Midbrain (tissue), 1 donor: ENCODE data around the gene RPA1.
"Not testable (repeated sequence)": the region's sequence is repeated elsewhere in the genome, so short reads cannot be mapped to it uniquely, and the experiment has no call there.

Experiments
- DNase-seq: peaks from one replicate; lab custom pipeline; 2025; lab: John Stamatoyannopoulos, UW

RPA1 gene

GRCh38 chr17:1813088-1813487 lies 16.7 kb upstream of the RPA1 start:
- no peak for DNase-seq

DNA sequence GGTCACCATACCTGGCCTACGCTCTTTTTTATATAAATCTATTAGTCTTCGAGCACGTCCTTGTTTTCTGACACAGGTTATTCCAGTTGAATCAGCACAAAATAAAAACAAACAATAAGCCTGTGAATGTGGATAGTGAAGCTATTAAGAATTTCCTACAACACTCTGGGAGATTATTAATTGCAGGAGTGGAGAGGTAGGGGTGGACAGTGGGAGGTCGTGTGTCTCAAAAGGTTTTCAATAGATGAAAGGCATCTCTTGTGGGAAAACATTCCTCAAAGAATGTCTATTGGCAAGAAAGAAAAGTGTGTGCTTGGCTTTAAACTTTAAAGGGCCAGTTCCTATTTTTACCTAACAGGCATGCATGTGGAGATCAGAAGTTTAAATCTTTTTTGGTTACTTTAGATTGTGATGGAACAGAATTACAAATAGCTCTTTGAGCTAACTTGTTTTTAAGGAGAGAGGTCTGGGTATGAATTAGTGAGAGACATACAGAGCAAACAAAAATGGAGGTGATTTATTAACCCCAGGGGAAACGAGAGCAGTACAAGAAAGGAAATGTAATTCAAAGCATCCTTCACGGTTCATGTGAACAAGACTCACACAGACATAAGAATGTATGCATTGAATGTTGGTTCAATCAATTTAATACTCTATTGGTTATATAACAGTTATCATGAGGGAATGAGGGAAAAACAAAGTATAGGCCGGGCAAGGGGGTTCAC lies 9.1 kb upstream of the RPA1 start:
- no peak for DNase-seq

- DNase-seq: no peak
These were observed 601 bp upstream of the RPA1 start for GRCh38 chr17:1829216-1829591.

DNA sequence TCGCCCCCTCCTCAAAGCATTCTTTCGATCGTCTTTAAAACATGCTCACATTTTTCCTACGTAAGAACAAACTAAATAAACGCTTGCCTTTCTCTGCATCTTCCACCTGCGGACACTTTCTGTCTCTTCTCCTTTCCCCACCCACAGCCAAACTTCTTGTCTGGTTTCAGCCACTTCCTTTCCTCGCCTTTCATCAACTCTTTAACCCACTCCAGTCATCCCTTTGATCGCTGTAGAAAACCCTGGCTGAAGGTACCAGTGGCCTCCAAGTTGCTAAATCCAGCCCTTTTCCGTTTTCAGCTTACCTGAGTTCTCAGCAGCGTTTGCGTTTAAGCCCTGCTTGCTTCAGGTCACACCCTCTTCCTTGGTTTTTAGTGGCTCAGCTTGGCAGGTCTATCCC lies 483 bp downstream of the RPA1 start:
- DNase-seq: peak; percentile 15

DNA sequence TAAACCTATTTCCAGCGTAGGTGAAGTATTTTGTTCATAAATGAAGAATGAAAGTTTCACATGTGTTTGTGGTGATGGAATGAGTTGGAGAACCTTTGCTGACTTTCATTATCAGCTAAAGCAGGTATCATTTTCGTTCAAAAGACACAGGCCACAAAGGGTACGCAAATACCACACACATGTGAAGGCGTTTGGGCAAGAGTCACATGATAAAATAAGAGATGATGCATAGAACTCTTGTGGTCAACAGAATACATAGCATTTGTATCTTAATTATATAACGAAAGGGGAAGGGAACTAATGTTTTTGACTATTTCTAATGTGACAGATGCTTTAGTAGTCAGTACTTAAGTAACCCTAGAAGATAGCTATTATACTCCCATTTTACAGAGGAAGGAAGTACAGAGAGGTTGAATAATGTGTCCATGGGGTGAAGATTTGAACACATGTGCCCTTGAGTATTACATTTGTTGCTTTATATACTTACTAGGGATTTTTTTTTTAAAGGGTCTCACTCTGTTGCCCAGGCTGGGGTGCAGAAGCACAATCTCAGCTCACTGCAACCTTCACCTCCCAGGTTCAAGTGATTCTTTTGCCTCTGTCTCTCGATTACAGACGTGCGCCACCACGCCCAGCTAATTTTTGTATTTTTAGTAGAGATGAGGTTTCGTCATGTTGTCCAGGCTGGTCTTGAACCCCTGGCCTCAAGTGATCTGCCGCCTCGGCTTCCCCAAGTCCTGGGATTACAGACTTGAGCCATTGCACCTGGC lies 4.8 kb downstream of the RPA1 start:
- no peak for DNase-seq

GRCh38 chr17:1839516-1839915 lies 9.7 kb downstream of the RPA1 start:
- no peak for DNase-seq

DNA sequence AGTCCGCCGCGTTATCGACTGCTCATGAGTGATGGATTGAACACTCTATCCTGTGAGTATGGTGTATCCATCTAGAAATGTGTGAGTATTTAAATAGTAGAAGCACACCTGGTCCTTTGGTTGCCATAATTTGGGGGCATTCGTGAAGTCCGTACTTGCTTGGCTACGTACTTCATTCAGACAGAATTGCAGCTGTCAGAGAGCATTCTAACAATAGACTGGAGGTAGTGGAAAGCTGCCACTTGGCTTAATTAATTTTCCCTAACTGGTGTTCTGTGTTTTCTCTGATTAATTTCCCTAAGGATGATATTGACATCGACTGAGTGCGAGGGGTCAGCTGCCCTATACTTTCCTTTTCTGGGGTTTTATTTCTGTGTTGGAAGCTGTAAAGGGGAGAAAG lies 14.1 kb downstream of the RPA1 start:
- DNase-seq: no peak

- no peak for DNase-seq
These were observed 17.4 kb downstream of the RPA1 start for GRCh38 chr17:1847191-1847590.

GRCh38 chr17:1852327-1852726 lies 22.5 kb downstream of the RPA1 start:
- DNase-seq: no peak

DNA sequence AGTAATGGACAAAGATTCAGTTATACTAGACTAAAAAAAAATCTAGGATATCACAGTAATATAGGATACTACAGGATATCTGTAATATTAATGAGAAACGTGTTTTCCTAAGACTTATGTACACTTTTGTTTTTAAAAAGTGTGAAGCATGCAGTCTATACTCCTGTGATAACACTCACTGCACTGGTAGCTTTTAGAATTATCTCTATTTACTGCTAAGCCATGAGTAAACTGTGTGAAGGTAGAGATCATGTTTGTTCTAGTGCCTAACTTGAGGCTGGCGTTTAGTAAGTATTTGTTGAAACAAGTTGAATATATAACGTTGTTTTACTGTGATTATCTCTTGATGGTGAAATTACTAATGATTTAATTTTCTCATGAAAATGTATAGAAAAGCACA lies 23.9 kb downstream of the RPA1 start:
- DNase-seq: no peak

DNA sequence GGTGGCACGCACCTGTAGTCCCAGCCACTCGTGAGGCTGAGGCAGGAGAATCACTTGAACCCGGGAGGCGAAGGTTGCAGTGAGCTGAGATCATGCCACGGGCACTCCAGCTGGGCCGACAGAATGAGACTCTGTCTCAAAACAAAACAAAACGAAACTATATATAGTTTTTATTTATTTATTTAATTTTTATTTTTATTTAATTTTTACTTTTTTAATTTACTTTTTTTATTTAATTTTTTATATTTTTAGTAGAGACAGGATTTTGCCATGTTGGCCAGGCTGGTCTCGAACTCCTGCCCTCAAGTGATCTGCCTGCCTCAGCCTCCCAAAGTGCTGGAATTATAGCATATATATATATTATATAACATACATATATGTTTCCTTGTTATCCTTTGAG lies 26.7 kb downstream of the RPA1 start:
- DNase-seq: not testable (repeated sequence)

DNA sequence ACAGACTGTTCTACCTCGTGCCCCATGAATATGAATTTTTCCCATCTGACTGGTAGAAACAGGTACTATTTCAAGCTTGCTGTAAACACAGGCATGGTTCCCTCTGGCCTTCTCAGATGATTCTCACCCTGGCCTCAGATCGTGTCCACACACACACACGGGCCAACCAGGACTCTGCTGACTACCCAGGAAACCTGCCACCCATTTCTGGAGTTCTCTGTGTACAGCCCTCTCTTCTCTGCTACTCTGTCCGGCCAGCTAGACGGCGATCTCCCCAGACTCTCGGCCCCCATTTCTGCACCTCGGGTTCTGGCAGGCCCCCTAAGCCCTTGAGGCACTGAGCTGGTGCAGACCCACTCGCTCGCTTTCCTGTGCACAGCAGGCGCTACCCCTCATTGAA lies 31.2 kb downstream of the RPA1 start:
- DNase-seq: no peak

- DNase-seq: no peak
These were observed 31.7 kb downstream of the RPA1 start for GRCh38 chr17:1861391-1862010.

GRCh38 chr17:1865252-1866037 lies 35.6 kb downstream of the RPA1 start:
- no peak for DNase-seq

- DNase-seq: no peak
These were observed 37.5 kb downstream of the RPA1 start for GRCh38 chr17:1867307-1867706.

GRCh38 chr17:1868090-1868489 lies 38.3 kb downstream of the RPA1 start:
- DNase-seq: no peak

DNA sequence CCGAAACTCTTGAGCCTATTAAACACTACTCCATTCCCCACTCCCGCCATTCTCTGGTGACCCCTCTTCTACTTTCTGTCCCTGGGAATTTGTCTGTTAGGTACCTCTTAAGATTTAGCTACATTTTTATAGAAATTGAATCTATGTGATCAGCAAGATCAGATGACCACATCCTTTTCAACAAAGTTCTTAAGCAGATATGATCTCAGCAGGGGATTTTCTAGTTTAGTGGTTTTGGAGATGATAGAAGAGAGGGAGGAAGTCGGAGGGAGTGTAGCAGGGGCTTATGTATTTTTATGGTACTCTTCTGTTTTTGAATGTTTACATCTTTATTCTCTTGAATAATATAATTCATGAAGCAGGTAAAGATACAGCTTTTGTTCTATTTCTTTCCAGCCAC lies 40.8 kb downstream of the RPA1 start:
- DNase-seq: no peak

GRCh38 chr17:1871756-1872155 lies 42.0 kb downstream of the RPA1 start:
- DNase-seq: no peak

GRCh38 chr17:1872254-1872653 lies 42.4 kb downstream of the RPA1 start:
- DNase-seq: no peak

DNA sequence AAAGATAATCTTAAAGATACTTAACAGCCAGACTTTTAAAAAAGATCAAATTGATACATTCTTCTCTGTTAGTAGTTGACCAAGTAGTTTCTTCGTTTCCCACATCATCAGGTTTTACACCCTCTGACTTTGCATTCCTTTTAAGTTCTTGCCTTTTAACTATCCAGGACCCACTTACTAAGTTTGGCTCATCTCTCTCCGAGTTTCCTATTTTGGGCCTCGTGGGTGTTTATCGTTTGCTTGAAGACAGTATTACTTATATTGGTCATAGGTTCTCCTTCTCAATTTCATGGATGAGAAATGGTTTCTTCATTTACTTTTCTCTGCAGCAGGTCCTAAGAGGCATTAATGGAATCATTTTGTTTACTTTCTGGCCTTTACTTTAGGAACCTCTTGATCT lies 43.2 kb downstream of the RPA1 start:
- DNase-seq: no peak

- DNase-seq: no peak
These were observed 43.6 kb downstream of the RPA1 start for GRCh38 chr17:1873418-1873817.

- DNase-seq: no peak
These were observed 45.8 kb downstream of the RPA1 start for GRCh38 chr17:1875597-1875996.
